ENCODE results near the gene SOD3. TPM values are rescaled to one million over a fixed set of nuclear protein-coding genes. Genes with fewer than 3 reads are reported as not detected.

The SOD3 gene
- total RNA-seq, 2 donors from 2014 or later, result 227 to 300 TPM

- no peak overlapping the region for H3K4me3 ChIP-seq
- H3K36me3 ChIP-seq, result no peaks in the 10 kb centered on the region
- WGBS, result 41% methylated on average over 2 of the region's 2 CpGs
- H3K9me3 ChIP-seq, result no peaks in the 10 kb centered on the region
- peaks cover 7% of the 10 kb centered on the region for H3K4me1 ChIP-seq (replicated peaks)
- no peak for DNase-seq (ENCODE audit: low spot score)
- TF ChIP-seq, protein P1, sequence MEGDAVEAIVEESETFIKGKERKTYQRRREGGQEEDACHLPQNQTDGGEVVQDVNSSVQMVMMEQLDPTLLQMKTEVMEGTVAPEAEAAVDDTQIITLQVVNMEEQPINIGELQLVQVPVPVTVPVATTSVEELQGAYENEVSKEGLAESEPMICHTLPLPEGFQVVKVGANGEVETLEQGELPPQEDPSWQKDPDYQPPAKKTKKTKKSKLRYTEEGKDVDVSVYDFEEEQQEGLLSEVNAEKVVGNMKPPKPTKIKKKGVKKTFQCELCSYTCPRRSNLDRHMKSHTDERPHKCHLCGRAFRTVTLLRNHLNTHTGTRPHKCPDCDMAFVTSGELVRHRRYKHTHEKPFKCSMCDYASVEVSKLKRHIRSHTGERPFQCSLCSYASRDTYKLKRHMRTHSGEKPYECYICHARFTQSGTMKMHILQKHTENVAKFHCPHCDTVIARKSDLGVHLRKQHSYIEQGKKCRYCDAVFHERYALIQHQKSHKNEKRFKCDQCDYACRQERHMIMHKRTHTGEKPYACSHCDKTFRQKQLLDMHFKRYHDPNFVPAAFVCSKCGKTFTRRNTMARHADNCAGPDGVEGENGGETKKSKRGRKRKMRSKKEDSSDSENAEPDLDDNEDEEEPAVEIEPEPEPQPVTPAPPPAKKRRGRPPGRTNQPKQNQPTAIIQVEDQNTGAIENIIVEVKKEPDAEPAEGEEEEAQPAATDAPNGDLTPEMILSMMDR (IDR thresholded peaks at IDR 0.05), result no peak
- no peak for TF ChIP-seq POLR2A (IDR thresholded peaks at IDR 0.05)
- TF ChIP-seq POLR2AphosphoS5 (IDR thresholded peaks at IDR 0.05), result no peak
- H3K27me3 ChIP-seq (replicated peaks; ENCODE audit: insufficient read depth), result no peaks in the 10 kb centered on the region
- intact Hi-C loops (cut with DNase I), result loop anchor here (5.0 kb wide), 1 partner anchor 49 kb away; no protein-coding TSS in a partner anchor
- no peak overlapping the region for H3K27ac ChIP-seq
These were observed 14.4 kb upstream of the SOD3 start for GRCh38 chr4:24780936-24781495.

GRCh38 chr4:24781999-24782745 is 13.2 kb upstream of the SOD3 start:
- Histone ChIP-seq H3K4me1 (replicated peaks) (peaks cover 7% of the 10 kb centered on the region), H3K9me3 (no peaks in the 10 kb centered on the region), H3K4me3 (no peak overlapping the region), H3K27ac (peak overlapping the region in 1 of 2 donors; percentile 6), H3K27me3 (replicated peaks; ENCODE audit: insufficient read depth) (no peaks in the 10 kb centered on the region), H3K36me3 (no peaks in the 10 kb centered on the region)
- DNase-seq (ENCODE audit: low spot score), result peak; percentile 40
- WGBS, result 23% methylated on average over 6 of the region's 6 CpGs
- TF ChIP-seq POLR2AphosphoS5 (IDR thresholded peaks at IDR 0.05), result peak; percentile 74
- TF ChIP-seq, protein P1 (IDR thresholded peaks at IDR 0.05), result no peak
- intact Hi-C loops (cut with DNase I), result loop anchor here (5.0 kb wide), 1 partner anchor 50 kb away; no protein-coding TSS in a partner anchor

GRCh38 chr4:24783506-24783905 is 11.9 kb upstream of the SOD3 start:
- DNase-seq (ENCODE audit: low spot score), result no peak
- WGBS, result 82% methylated on average over 3 of the region's 3 CpGs
- intact Hi-C loops (cut with DNase I), result loop anchor here (5.0 kb wide), 1 partner anchor 51 kb away; no protein-coding TSS in a partner anchor
- H3K36me3 ChIP-seq, result no peaks in the 10 kb centered on the region
- no peak overlapping the region for H3K4me3 ChIP-seq
- H3K4me1 ChIP-seq (replicated peaks), result peaks cover 7% of the 10 kb centered on the region
- no peaks in the 10 kb centered on the region for H3K9me3 ChIP-seq
- no peaks in the 10 kb centered on the region for H3K27me3 ChIP-seq (replicated peaks; ENCODE audit: insufficient read depth)
- TF ChIP-seq POLR2A (IDR thresholded peaks at IDR 0.05) (no peak), POLR2AphosphoS5 (IDR thresholded peaks at IDR 0.05) (no peak)
- TF ChIP-seq, protein P1 (IDR thresholded peaks at IDR 0.05), result no peak
- H3K27ac ChIP-seq, result no peak overlapping the region

DNA sequence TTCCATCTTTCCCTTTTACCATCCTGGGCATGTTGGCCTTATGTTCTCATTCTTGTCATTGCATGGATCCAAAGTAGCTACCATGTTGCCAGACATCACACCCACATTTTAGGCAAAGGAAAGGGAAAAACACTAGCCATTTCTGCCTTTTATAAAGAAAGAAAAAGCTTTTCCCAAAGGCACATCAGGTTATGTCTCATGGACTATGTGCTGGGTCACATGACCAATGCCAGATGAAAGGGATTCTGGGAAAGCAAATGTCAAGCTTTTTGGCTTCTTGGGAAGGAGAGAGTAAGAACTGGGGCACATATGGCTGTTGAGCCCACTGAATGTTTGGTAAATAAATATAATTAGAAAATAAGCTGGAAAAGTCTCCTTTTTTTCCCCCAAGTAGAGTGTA is 4.3 kb upstream of the SOD3 start:
- no peak for TF ChIP-seq POLR2A (IDR thresholded peaks at IDR 0.05)
- TF ChIP-seq, protein P1 (IDR thresholded peaks at IDR 0.05), result no peak
- TF ChIP-seq POLR2AphosphoS5 (IDR thresholded peaks at IDR 0.05), result no peak
- H3K4me3 ChIP-seq, result no peak overlapping the region
- no peak overlapping the region for H3K27ac ChIP-seq
- no peaks in the 10 kb centered on the region for H3K9me3 ChIP-seq
- no peaks in the 10 kb centered on the region for H3K36me3 ChIP-seq
- intact Hi-C loops (cut with DNase I), result loop anchor here (5.0 to 10.0 kb wide), 2 partner anchors 209 to 316 kb away; partner anchors contain the start of gene DHX15
- no peaks in the 10 kb centered on the region for H3K4me1 ChIP-seq (replicated peaks)
- no peak for DNase-seq (ENCODE audit: low spot score)
- H3K27me3 ChIP-seq (replicated peaks; ENCODE audit: insufficient read depth), result no peaks in the 10 kb centered on the region
